GM18907 (cell line): ENCODE data around the gene FAM174B.

Experiments used
- ATAC-seq: cut with Tn5 transposase; IDR thresholded peaks from one replicate; pipeline ENCODE4 v1.9.1; 2021; ENCODE audit warnings: mild to moderate bottlenecking, moderate library complexity; ENCODE audit not compliant: unreplicated experiment

The FAM174B gene

GRCh38 chr15:92655178-92655995, at the start of gene FAM174B:
TSS of gene FAM174B (minus strand) at chr15:92655775.
- peak; percentile 70 for ATAC-seq

GRCh38 chr15:92696096-92696495, 40.5 kb upstream of the FAM174B start:
- no peak for ATAC-seq

GRCh38 chr15:92693691-92694331, 38.2 kb upstream of the FAM174B start:
- ATAC-seq = no peak

- ATAC-seq = no peak
Observed at GRCh38 chr15:92690395-92690794, 34.8 kb upstream of the FAM174B start.

GRCh38 chr15:92687746-92688145, 32.2 kb upstream of the FAM174B start:
- ATAC-seq = no peak

- ATAC-seq = no peak
Observed at GRCh38 chr15:92687195-92687602, 31.6 kb upstream of the FAM174B start.

GRCh38 chr15:92683511-92683834, 27.9 kb upstream of the FAM174B start:
- no peak for ATAC-seq

- ATAC-seq = no peak
Observed at GRCh38 chr15:92682741-92683510, 27.4 kb upstream of the FAM174B start.

- ATAC-seq = no peak
Observed at GRCh38 chr15:92681141-92681631, 25.6 kb upstream of the FAM174B start.

- no peak for ATAC-seq
Observed at GRCh38 chr15:92677999-92678398, 22.4 kb upstream of the FAM174B start.

GRCh38 chr15:92676561-92676960, 21.0 kb upstream of the FAM174B start:
- no peak for ATAC-seq

- no peak for ATAC-seq
Observed at GRCh38 chr15:92675485-92675884, 19.9 kb upstream of the FAM174B start.

GRCh38 chr15:92674347-92674746, 18.8 kb upstream of the FAM174B start:
- no peak for ATAC-seq

- ATAC-seq = no peak
Observed at GRCh38 chr15:92672102-92672501, 16.5 kb upstream of the FAM174B start.

- no peak for ATAC-seq
Observed at GRCh38 chr15:92671406-92671805, 15.8 kb upstream of the FAM174B start.

GRCh38 chr15:92670621-92671020, 15.0 kb upstream of the FAM174B start:
- no peak for ATAC-seq

- ATAC-seq = no peak
Observed at GRCh38 chr15:92669432-92669831, 13.9 kb upstream of the FAM174B start.

GRCh38 chr15:92668620-92669019, 13.0 kb upstream of the FAM174B start:
- no peak for ATAC-seq

- no peak for ATAC-seq
Observed at GRCh38 chr15:92667970-92668485, 12.5 kb upstream of the FAM174B start.

GRCh38 chr15:92667287-92667904, 11.8 kb upstream of the FAM174B start:
- ATAC-seq = no peak

GRCh38 chr15:92666780-92667179, 11.2 kb upstream of the FAM174B start:
- ATAC-seq = no peak
